NCI-H1092 (cell line): ENCODE measurements around the gene CSF1R.

Experiments used
- DNase-seq: peaks from one replicate; lab custom pipeline; 2025; lab: John Stamatoyannopoulos, UW

The CSF1R gene

DNA sequence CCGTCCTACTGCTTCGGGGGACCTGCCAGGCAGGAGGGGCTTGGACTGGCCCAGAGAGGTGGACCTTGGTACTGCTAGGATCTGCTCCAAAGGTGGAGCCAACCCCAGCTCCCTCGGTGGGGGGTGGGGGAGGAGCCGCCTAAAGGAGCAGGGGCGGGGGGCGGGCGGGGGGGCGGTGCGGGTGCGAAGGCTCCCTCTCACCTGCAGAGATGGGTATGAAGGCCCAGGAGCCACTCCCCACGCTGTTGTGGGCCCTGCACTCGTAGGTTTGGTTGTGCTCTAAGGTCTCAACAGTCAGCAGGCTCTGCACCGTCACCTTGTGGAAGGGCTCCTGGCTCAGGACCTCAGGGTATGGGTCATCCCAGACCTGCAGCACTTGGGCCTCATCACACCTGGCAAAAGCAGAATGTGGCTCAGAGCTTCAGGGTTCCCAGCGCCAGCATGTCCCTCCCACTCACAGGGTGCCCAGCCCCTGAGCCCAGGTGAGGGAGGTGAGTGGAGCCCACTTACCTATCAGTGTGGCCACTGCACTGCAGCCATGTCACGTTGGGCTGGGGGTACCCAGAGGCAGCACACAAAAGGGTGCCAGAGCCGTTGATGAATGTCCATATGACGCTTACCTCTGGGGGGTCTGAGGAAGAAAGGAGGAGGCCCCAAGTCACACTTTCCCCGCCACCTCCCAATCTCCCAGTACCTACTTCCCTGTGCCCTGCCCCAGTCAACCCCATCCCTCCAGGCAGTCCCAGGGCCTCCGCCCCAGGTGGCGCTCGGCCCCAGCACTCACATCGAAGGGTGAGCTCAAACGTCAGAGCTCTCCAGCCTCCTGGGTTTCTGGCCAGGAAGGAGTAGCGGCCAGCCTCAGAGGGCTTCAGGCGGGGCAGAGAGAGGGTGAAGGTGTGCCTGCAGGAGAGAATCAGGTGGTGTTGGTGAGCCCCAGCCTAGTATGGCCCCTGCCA is 16.4 kb downstream of the CSF1R start:
- DNase-seq = no peak

GRCh38 chr5:150068961-150069645 is 17.3 kb downstream of the CSF1R start:
- DNase-seq = no peak

DNA sequence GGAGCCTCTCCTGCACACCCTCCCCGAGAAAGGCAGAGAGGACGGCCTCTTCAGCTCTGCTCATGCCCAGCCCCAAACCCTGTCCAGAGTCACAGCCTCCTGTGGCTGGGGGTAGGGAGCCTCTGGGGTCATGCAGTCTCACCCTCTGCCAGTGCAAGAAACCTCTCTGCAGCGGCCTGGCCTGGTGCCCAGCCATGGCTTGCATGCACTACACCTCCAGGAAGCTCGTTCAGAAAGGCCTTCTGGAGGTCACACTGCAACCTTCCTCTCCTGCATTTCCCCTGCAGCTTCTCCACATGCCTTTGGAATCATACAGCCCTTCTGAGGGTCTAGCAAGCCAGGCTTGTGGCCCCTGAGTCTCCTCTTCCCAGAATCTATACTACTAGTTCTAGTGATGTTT is 17.9 kb downstream of the CSF1R start:
- DNase-seq = no peak

DNA sequence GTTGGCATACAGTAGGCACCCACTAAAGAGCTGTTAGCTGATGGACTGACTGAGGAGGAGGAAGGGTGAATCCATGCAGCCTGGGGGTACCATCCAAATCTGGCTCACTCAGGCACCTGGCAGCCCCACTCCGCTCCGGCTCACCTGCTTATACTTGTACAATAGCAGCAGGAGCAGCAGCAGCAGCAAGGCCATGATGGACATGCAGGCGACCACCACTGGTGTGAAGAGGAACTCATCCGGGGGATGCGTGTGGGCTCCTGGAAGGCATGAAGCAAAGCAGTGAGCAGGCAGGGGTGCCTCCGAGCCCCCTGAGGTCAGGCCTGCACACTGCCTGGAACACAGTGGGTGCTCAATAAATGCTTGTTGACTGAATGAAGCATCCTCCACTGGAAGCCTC is 18.3 kb downstream of the CSF1R start:
- no peak for DNase-seq

GRCh38 chr5:150067405-150067960 is 18.9 kb downstream of the CSF1R start:
- DNase-seq = no peak

- DNase-seq = no peak
Observed at GRCh38 chr5:150066901-150067396, 19.4 kb downstream of the CSF1R start.

DNA sequence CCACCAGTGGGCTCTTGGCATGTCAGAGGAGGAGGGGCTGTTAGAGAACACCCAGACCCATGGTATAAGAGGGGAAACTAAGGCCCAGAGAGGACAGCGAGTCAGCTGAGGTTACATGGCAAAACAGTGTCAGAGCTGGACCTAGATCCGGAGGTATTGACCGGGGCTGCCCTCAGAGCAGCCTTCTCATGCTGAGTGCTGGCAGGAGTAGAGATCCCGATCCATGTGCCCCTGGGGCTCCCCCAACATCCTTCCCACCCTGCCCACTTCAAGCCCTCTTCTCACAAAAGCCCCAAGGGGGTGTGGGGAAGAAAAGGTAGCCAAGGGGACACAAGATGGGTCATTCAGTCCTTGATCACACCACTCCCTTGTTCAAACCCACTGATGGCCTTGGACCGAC is 19.9 kb downstream of the CSF1R start:
- DNase-seq = no peak

DNA sequence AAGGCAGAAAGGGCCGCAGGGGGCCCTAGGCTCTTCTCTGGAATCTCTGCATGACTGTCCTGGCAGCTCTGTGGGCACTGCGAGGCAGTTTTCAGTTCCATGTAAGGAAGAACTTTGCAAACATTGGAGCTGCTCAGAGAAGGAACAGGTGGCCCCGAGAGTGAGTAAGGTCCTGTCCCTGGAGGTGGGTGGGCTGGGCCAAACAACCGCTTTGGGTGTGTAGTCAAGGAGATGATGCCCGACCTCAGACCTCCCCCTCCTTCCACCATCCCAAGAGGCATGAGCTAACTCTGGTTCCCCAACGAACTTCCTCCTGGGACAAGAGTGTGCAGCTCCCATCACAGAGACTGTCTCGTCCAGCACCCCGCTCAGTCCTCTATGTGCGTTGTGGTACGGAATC is 20.5 kb downstream of the CSF1R start:
- no peak for DNase-seq

GRCh38 chr5:150065346-150065745 is 21.0 kb downstream of the CSF1R start:
- DNase-seq = no peak

DNA sequence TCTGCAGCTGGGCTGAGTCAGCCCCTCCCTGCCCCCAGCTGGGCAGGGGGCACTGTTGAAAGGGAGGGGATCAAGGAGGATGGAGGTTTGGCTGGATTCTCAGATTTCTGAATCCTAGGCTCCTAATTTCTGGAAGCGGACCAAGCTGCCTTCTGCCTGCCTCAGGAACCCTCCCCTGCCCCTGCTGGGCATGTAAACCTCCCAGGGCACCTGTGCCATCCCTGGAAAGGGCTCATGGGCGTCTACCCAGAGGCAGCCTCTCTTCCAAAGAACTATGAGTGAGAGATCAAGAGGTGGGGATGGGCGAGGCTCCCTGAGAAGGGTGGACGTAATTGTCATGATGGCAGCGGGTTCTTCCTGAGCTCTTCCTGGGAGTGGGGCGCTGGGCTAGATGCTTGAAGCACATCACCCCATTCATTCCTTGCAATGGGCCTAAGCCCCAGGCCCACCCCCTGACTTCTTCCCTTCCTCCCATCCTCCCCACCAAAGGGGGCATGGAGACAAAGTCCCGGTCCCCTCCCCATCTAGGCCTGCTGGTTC is 21.6 kb downstream of the CSF1R start:
- no peak for DNase-seq

DNA sequence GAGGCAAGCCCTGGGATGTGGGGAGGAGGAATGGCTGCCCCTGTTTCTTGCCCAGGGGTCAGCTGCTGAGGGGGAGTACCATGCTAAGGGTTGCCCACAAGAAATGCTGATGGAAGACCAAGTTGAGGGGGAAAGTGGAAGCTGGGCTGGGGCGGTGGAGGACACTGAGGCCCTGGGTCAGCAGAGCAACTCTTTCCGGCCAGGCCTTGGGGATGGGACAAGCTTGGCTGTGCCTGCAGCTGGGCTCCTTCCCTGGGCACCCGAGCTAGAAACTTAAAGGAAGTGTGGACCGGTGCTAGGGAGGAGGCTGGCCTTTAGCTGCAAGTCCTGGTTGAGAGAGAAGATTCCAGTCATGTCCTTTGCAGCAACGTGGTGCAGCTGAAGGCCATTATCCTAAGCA is 22.7 kb downstream of the CSF1R start:
- DNase-seq = no peak

DNA sequence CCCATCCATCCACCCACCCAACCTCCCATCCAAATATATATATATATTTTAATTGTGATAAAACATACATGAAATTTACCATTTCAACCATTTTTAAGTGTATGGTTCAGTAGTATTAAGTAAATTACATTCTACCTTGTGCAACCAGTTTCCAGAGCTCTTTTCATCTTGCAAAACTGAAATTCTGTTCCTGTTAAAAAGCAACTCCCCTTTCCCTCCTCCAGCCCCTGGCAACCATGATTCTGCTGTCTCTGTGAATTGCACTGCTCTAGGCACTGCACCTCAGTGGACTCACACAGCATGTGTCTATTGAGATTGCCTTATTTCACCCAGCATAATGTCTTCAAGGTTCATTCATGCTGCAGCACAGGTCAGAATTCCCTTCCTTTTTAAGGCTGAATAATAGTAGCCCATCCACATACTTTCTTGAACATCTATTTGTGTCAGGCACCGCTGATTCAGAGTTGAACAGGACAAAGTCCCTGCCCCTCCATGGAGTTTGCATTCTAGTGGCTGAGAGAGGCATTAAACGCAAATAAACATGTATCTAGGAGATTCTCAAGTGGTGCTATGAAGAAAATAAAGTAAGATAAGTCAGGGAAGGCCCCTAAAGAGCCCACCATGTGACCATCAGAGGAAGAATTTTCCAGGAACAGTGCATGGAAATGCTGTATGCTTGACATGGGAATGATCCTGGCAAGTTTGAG is 24.0 kb downstream of the CSF1R start:
- no peak for DNase-seq

GRCh38 chr5:150061538-150061995 is 24.8 kb downstream of the CSF1R start:
- no peak for DNase-seq

DNA sequence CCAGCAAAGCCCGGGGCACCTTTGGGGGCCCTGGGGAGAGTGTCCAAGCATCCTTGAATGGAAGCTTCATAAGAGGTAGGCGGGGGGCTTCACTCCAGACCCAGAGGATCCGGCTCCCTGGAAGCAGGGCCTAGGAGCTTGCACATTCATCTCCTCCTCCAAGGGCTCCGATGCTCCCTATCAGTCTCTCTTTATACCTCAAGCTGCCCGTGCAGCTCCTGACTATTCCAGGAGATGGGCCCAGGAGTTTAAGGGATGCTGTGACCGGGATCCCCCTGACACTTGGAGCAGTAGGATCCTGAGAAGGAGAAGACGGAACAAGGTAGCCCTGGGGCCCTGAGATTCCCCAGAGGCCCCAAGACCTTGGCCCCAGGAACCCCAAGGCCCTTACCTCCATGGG is 25.9 kb downstream of the CSF1R start:
- no peak for DNase-seq

GRCh38 chr5:150059623-150060022 is 26.7 kb downstream of the CSF1R start:
- DNase-seq = no peak

DNA sequence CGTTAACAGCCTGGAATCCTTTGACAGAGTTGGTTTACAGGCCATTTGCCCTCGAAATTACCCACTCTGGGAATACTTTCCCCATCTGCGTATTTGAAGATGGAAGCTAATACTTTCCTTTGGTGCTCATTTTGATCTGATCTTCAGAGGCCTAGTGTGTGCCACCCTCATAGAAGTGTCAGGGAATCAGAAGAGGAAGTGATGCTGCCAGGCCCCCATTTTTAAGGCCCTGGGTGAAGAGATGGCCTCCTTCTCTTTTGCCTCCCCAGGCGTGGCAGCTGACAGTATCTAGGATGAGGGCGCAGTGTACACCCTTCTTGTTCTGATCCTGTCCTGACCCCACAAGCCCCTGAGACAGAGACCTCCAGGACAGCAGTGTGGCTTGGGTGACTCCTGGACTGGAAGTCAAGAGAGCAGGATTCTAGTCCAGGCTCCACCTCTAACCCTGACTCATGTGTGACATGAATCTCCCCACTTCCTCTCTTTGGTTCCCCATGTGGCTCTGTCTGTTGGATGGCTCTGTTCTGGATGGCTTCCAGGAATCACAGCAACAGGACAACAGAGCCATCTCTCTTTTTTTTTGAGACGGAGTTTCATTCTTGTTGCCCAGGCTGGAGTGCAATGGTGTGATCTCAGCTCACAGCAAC is 27.8 kb downstream of the CSF1R start:
- DNase-seq = no peak

GRCh38 chr5:150057996-150058395 is 28.4 kb downstream of the CSF1R start:
- no peak for DNase-seq

- DNase-seq = no peak
Observed at GRCh38 chr5:150057511-150057910, 28.8 kb downstream of the CSF1R start.

- DNase-seq = no peak
Observed at GRCh38 chr5:150057052-150057451, 29.3 kb downstream of the CSF1R start.

DNA sequence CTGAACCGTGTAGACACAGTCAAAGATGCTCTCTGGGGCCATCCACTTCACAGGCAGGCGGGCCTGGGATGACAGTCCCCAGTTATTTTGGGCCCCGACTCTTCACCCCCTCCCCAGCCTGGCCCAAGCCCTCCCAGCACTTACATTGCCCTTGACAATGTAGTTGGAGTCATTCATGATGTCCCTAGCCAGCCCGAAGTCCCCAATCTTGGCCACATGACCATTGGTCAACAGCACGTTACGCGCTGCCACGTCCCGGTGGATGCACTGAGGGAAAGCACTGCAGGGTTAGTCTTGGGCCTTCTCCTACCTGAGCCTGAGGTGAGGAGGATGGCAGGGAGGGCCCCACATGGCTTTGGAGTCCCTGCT is 30.3 kb downstream of the CSF1R start:
- no peak for DNase-seq

- no peak for DNase-seq
Observed at GRCh38 chr5:150055326-150056074, 30.9 kb downstream of the CSF1R start.
